Upper lobe of right lung (tissue), 1 donor: ENCODE data around the gene RPLP1. TPM values are rescaled to one million over a fixed set of nuclear protein-coding genes. Genes with fewer than 3 reads are reported as not detected.
A peak's percentile ranks its signal among the peaks of the same experiment; 100 is the strongest.

Source experiments
- ATAC-seq: fragments of 200-7000 bp; cut with Tn5 transposase; one replicate; pipeline ENCODE4 v1.9.1; 2020; ENCODE audit warnings: mild to moderate bottlenecking, moderate library complexity
- DNase-seq: peaks from one replicate; pipeline ENCODE4 v3.0.0-alpha.2; 2020
- H3K27ac ChIP-seq: fragments of 200-600 bp; one replicate; pipeline ENCODE4 v1.8.0; 2022
- H3K27me3 ChIP-seq: fragments of 200-600 bp; one replicate; pipeline ENCODE4 v1.8.0; 2022; ENCODE audit warnings: mild to moderate bottlenecking
- H3K36me3 ChIP-seq: fragments of 200-600 bp; one replicate; pipeline ENCODE4 v1.8.0; 2022
- H3K4me1 ChIP-seq: fragments of 200-600 bp; one replicate; pipeline ENCODE4 v1.8.0; 2022
- H3K4me3 ChIP-seq: fragments of 200-600 bp; one replicate; pipeline ENCODE4 v1.8.0; 2022; ENCODE audit warnings: mild to moderate bottlenecking
- H3K9me3 ChIP-seq: fragments of 200-600 bp; one replicate; pipeline ENCODE4 v1.8.0; 2022
- intact Hi-C: fragments of 100-400 bp; cut with DNase I; formaldehyde crosslinking; loops from one replicate; pipeline ENCODE4 v1.11.0; 2022
- total RNA-seq: library from RNA; stranded (reverse); fragmentation: NEBNext Ultra II Directional; extraction: Animal tissue kit (Norgen Biotek cat#: 25700); gene quantifications from one replicate; pipeline ENCODE4 v1.2.1, GENCODE V29; 2021
- TF ChIP-seq, protein P1 (sequence below): fragments of 200-600 bp; IDR thresholded peaks from one replicate; pipeline ENCODE4 v1.8.0; 2022; ENCODE audit warnings: antibody characterized with exemption
- donor health status: DM: no; HTN: yes; CAD: no; lungs with severe emphysema.

RPLP1 gene
- total RNA-seq, 1 donor from 2014 or later: 1,255 TPM

DNA sequence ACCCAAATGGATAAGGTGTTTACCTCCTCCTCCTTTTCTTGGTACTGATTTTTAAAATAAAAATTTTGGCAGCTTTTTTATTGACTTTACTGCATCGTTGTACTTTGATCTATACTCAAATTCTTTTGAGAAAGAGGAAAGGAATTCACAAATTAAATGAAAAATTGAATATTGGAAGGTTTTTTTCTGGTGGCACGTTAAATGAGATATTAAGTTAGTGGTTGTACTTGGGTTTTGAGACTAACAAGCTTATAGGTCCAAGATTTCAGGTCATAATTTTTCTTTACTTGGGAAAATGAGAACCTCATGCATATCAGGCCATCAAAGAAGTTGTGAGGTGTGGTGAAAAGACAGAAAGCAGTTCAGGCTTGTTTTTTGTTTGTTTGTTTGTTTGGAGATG, 14.1 kb downstream of the RPLP1 start:
- ATAC-seq: no peak
- no peak overlapping the region for H3K27ac ChIP-seq
- no peaks in the 10 kb centered on the region for H3K9me3 ChIP-seq
- H3K4me3 ChIP-seq: no peak overlapping the region
- no peak for DNase-seq
- no peaks in the 10 kb centered on the region for H3K27me3 ChIP-seq
- intact Hi-C loops: no loop called here
- no peaks in the 10 kb centered on the region for H3K36me3 ChIP-seq
- H3K4me1 ChIP-seq: peaks cover 9% of the 10 kb centered on the region
- TF ChIP-seq, protein P1, sequence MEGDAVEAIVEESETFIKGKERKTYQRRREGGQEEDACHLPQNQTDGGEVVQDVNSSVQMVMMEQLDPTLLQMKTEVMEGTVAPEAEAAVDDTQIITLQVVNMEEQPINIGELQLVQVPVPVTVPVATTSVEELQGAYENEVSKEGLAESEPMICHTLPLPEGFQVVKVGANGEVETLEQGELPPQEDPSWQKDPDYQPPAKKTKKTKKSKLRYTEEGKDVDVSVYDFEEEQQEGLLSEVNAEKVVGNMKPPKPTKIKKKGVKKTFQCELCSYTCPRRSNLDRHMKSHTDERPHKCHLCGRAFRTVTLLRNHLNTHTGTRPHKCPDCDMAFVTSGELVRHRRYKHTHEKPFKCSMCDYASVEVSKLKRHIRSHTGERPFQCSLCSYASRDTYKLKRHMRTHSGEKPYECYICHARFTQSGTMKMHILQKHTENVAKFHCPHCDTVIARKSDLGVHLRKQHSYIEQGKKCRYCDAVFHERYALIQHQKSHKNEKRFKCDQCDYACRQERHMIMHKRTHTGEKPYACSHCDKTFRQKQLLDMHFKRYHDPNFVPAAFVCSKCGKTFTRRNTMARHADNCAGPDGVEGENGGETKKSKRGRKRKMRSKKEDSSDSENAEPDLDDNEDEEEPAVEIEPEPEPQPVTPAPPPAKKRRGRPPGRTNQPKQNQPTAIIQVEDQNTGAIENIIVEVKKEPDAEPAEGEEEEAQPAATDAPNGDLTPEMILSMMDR: no peak

DNA sequence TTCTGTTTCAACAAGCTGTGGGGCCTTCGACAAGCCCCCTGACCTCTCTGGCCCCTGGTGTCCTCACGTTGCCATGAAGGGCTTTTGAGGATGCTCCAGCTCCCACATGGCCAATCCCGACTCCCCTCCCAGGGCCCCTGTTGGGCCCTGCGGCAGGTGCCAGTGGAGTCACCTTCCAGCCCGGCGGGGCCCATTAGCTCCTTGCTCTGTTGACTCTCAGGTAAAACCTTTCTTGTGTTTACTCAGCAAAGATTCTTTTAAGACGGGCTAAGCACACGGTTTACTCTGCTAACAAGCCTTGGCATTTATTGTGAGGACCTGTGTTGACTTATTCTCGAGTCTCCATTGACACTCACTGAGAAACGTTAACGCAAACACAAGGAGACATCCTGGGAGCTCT, 15.0 kb downstream of the RPLP1 start:
- Histone ChIP-seq H3K4me3 (no peak overlapping the region), H3K27ac (peak overlapping the region; percentile 76), H3K4me1 (peaks cover 4% of the 10 kb centered on the region), H3K36me3 (no peaks in the 10 kb centered on the region), H3K9me3 (no peaks in the 10 kb centered on the region), H3K27me3 (no peaks in the 10 kb centered on the region)
- DNase-seq: peak; percentile 71
- ATAC-seq: peak; percentile 33
- TF ChIP-seq, protein P1: no peak
- intact Hi-C loops: no loop called here

DNA sequence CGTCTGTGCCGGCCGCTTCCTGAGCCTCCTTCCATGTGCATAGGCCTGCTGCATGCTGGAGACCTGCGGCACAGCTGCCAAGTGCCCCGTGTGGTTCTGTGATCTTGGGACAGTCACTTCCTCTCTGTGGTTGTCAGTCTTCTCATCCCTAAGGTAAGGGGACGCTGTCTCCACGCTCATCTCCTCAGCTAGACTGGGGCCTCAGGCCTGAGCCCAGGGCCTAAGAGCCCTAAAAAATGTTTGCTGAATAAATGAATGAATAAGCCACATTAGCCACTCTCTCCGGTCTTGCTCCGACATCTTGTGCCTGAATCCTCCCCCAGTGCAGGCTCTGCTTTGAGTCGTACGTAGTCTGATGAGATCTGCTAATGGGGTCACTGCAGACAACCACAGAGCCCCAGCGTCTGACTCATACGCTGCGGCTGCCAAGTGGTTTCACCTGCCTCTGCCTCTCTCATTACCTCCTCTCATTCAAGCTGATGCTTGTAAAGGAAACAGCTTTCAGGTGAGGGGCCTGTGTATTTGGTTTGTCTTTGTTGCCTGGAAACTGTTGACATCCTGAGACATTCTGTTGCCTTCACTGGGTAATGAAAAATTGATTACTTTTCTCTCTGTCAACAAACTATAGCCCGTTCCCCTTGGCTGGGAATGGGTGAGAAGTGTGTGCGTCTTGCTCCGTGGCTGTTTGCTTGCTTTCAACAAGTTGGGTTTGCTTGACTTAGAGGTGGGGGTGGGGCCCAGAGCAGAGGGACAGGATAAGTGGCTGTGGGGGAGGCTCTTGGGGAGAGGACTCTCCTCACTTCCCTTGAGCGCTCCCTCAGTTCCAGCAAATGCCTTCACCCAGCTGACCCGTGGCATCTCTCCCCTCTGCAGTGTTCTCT, 15.9 kb downstream of the RPLP1 start:
- intact Hi-C loops: no loop called here
- Histone ChIP-seq H3K9me3 (no peaks in the 10 kb centered on the region), H3K4me1 (no peaks in the 10 kb centered on the region), H3K36me3 (no peaks in the 10 kb centered on the region), H3K4me3 (no peak overlapping the region), H3K27ac (peak overlapping the region; percentile 76), H3K27me3 (no peaks in the 10 kb centered on the region)
- peak; percentile 78 for DNase-seq
- TF ChIP-seq, protein P1: no peak
- peak; percentile 73 for ATAC-seq

DNA sequence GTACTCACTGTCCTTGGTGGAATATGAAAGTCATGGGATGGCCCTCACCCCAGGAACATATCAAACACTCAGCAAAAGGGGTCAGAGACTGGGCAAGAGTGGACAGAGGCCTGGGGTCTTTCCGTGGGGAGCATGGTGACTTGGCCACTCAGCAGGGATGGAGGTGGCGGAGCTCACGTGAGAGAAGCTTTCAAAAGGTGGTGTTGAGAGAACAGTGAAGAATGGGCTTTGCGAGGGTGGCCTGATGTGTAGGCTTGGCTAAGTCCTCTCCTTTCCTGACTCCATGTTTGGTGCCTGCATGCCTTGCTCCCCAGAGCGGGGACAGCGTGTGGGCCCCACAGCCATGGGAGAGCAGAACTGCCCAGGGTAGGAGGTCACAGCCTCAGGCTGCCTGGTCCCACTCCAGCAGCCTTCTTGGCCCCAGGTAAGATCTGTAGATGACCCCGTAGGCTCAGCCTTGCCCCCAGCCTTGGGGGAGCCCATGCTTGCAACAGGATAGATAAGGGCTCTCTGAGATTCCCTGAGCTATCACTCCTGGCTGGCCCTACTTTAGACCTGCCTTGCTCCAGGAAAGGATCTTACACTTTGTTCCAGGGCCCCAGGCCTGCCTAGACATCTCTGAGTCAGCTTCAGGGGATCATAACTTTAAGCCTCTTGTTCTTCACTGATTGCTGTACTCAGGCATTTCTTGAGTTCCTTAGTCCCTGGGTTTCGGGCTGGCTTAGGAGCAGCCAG, 17.0 kb downstream of the RPLP1 start:
- Histone ChIP-seq H3K4me3 (no peak overlapping the region), H3K27ac (peak overlapping the region; percentile 76), H3K36me3 (no peaks in the 10 kb centered on the region), H3K4me1 (no peaks in the 10 kb centered on the region), H3K9me3 (no peaks in the 10 kb centered on the region), H3K27me3 (no peaks in the 10 kb centered on the region)
- intact Hi-C loops: loop anchor here (10.0 kb wide), 1 partner anchor 1025 kb away; no protein-coding TSS in a partner anchor
- ATAC-seq (no peak), DNase-seq (no peak)
- TF ChIP-seq, protein P1: no peak

DNA sequence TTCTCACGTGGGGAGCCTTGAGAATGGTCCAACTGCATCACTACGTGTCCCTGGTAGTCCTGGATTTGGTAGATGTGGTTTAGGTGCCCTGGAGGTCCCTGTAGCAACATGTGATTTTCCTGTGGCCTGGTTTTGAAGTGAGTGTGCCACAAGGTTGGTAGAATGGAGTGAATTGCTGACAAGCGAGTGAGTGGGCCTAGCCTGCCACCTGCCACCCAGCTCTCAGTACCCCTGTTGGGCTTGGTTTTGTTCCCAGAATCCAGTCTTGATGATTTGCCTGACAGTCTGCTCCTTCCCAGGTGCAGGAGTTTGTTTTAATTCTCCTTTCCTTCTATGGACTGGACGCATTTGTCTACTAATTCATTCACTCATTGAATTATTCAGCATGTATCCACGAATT, 19.4 kb downstream of the RPLP1 start:
- no peaks in the 10 kb centered on the region for H3K4me1 ChIP-seq
- ATAC-seq (no peak), DNase-seq (no peak)
- no peak overlapping the region for H3K4me3 ChIP-seq
- intact Hi-C loops: loop anchor here (10.0 kb wide), 1 partner anchor 1023 kb away; no protein-coding TSS in a partner anchor
- H3K27ac ChIP-seq: no peak overlapping the region
- TF ChIP-seq, protein P1: no peak
- H3K36me3 ChIP-seq: no peaks in the 10 kb centered on the region
- H3K27me3 ChIP-seq: no peaks in the 10 kb centered on the region
- H3K9me3 ChIP-seq: no peaks in the 10 kb centered on the region
